WERI-Rb-1 (cell line): Measurements from ENCODE around the gene TYSND1.
"Not testable (repeated sequence)": the region's sequence is repeated elsewhere in the genome, so short reads cannot be mapped to it uniquely, and the experiment has no call there.

ENCODE experiments used
- DNase-seq: peaks from one replicate; pipeline ENCODE4 v3.0.0-alpha.2; 2020
- H3K27ac ChIP-seq: fragments of 250-450 bp; sonication (Bioruptor Pico); 2 replicates; pipeline ENCODE4 v1.5.1; 2020; ENCODE audit warnings: mild to moderate bottlenecking, moderate library complexity
- H3K27me3 ChIP-seq: fragments of 250-450 bp; sonication (Bioruptor Pico); 2 replicates; pipeline ENCODE4 v1.5.1; 2021; ENCODE audit warnings: mild to moderate bottlenecking, low read depth, moderate library complexity; ENCODE audit not compliant: insufficient read depth, severe bottlenecking
- H3K36me3 ChIP-seq: fragments of 250-450 bp; sonication (Bioruptor Pico); 2 replicates; pipeline ENCODE4 v1.5.1; 2020; ENCODE audit warnings: mild to moderate bottlenecking, moderate library complexity
- H3K4me3 ChIP-seq: 2 replicates; pipeline ENCODE4 v1.5.1; 2011; ENCODE audit warnings: low read depth, mild to moderate bottlenecking, control low read depth, low read length
- H3K9me3 ChIP-seq: fragments of 250-450 bp; sonication (Bioruptor Pico); 2 replicates; pipeline ENCODE4 v1.5.1; 2021; ENCODE audit warnings: mild to moderate bottlenecking, moderate library complexity; ENCODE audit not compliant: severe bottlenecking
- CTCF ChIP-seq: IDR thresholded peaks from 2 replicates; pipeline ENCODE4 v1.5.1; 2011; ENCODE audit warnings: low read depth, mild to moderate bottlenecking, control low read depth, inconsistent platforms, low read length

The TYSND1 gene

GRCh38 chr10:70106958-70107791 lies 39.3 kb downstream of the TYSND1 start:
- peak; percentile 85 for TF ChIP-seq CTCF
- no peak overlapping the region for H3K27ac ChIP-seq
- DNase-seq = peak; percentile 70
- no peaks in the 10 kb centered on the region for H3K27me3 ChIP-seq
- peaks cover 41% of the 10 kb centered on the region for H3K36me3 ChIP-seq
- H3K4me3 ChIP-seq = no peak overlapping the region
- no peaks in the 10 kb centered on the region for H3K9me3 ChIP-seq

GRCh38 chr10:70101668-70102067 lies 44.8 kb downstream of the TYSND1 start:
- Histone ChIP-seq H3K4me3 (no peak overlapping the region), H3K9me3 (no peaks in the 10 kb centered on the region), H3K36me3 (peaks cover 45% of the 10 kb centered on the region), H3K27me3 (no peaks in the 10 kb centered on the region), H3K27ac (no peak overlapping the region)
- TF ChIP-seq CTCF = no peak
- DNase-seq = no peak

GRCh38 chr10:70101068-70101562 lies 45.4 kb downstream of the TYSND1 start:
- peaks cover 47% of the 10 kb centered on the region for H3K36me3 ChIP-seq
- not testable (repeated sequence) for H3K27ac ChIP-seq, H3K9me3 ChIP-seq

GRCh38 chr10:70098271-70098670 lies 48.2 kb downstream of the TYSND1 start:
- Histone ChIP-seq H3K9me3 (no peaks in the 10 kb centered on the region), H3K4me3 (no peak overlapping the region)

More at GRCh38 chr10:70101068-70101562, 45.4 kb downstream of the TYSND1 start:
- not testable (repeated sequence) for H3K4me3 ChIP-seq, DNase-seq, H3K27me3 ChIP-seq

GRCh38 chr10:70097459-70097858 lies 49.0 kb downstream of the TYSND1 start:
- no peak for TF ChIP-seq CTCF

More at GRCh38 chr10:70098271-70098670, 48.2 kb downstream of the TYSND1 start:
- TF ChIP-seq CTCF = no peak
- Histone ChIP-seq H3K27ac (no peak overlapping the region), H3K36me3 (peaks cover 68% of the 10 kb centered on the region), H3K27me3 (no peaks in the 10 kb centered on the region)
- DNase-seq = no peak

GRCh38 chr10:70096705-70097420 lies 49.6 kb downstream of the TYSND1 start:
- H3K36me3 ChIP-seq = peaks cover 76% of the 10 kb centered on the region
- H3K4me3 ChIP-seq = no peak overlapping the region
- H3K27ac ChIP-seq = no peak overlapping the region
- no peaks in the 10 kb centered on the region for H3K9me3 ChIP-seq
- H3K27me3 ChIP-seq = no peaks in the 10 kb centered on the region
- TF ChIP-seq CTCF = no peak
- no peak for DNase-seq

More at GRCh38 chr10:70097459-70097858, 49.0 kb downstream of the TYSND1 start:
- peaks cover 74% of the 10 kb centered on the region for H3K36me3 ChIP-seq
- no peak overlapping the region for H3K4me3 ChIP-seq
- H3K27me3 ChIP-seq = no peaks in the 10 kb centered on the region
- no peak overlapping the region for H3K27ac ChIP-seq
- no peak for DNase-seq
- no peaks in the 10 kb centered on the region for H3K9me3 ChIP-seq
